ENCODE results near the gene PAAF1.
A peak's percentile ranks its signal among the peaks of the same experiment; 100 is the strongest.

PAAF1 gene, protein sequence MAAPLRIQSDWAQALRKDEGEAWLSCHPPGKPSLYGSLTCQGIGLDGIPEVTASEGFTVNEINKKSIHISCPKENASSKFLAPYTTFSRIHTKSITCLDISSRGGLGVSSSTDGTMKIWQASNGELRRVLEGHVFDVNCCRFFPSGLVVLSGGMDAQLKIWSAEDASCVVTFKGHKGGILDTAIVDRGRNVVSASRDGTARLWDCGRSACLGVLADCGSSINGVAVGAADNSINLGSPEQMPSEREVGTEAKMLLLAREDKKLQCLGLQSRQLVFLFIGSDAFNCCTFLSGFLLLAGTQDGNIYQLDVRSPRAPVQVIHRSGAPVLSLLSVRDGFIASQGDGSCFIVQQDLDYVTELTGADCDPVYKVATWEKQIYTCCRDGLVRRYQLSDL

DNA sequence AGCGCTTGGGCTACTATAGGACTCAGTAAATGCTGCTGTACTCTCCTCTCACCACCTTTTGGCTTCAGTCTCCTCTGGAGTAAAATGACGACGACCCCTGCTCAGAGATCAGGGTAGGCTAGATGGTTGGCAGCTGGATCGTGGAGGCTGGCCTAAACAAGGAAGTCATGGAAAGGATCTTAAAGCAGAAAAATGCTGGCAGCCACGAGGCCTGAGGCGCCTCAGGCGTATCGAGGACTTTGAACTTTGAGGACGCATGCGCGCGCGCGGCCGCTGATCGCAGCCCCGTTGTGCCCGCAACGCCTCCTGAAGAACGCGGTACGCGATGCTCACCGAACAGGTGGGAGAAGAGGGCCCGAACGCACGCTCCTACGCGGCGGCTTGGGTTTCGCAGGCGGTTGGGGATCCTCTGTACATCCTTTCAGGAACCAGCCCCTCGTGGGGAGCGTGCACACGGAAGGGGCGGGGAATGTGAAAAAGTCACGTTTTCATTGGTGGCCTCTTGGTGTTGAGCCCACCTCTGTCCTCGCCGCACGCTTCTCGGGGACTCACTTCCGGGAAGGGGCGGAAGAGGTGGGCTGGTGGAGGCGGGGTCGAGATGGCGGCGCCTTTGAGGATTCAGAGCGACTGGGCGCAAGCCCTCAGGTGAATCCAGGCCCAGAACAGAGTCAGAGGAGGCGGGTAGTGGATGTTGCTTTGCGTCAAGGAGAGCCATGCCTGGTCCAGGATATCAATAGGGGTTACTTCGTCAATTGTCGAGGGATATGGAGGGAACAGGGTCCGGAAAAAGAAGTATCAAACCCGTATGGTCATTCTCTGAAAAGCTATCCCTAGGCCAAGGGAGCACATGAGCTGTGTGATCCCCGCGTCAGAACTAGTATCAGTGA, at the start of gene PAAF1, which contains the start of gene COA4:
Gene PAAF1, plus strand, starts transcription at position 576 of the 887 bp plus-strand sequence. Its CDS starts 23 bp downstream, at position 599.
Gene COA4, minus strand, starts transcription at position 423 of the 887 bp plus-strand sequence. CDS start 3,468 bp downstream, outside the sequence.
- Histone ChIP-seq H3K9me3 (ENCODE audit: insufficient read depth, low read length) (peaks cover 5% of the 10 kb centered on the region; the same call in 1 of the 2 replicates), H3K27me3 (ENCODE audit: insufficient read depth, insufficient read length) (no peaks in the 10 kb centered on the region), H3K4me1 (ENCODE audit: insufficient read depth, insufficient read length) (no peaks in the 10 kb centered on the region), H3K9ac (ENCODE audit: insufficient read length, low read depth) (peak within 1 kb of the TSS; percentile 97), H3K4me3 (ENCODE audit: insufficient read length, low read depth) (peak within 1 kb of the TSS; percentile 71), H3K36me3 (ENCODE audit: insufficient read depth, insufficient read length, low read length) (peaks cover 46% of the 10 kb centered on the region)
- TF ChIP-seq YY1 (IDR thresholded peaks at IDR 0.05; ENCODE audit: insufficient read depth, insufficient read length) (peak; percentile 14), SUZ12 (IDR thresholded peaks at IDR 0.05; ENCODE audit: extremely low read depth, insufficient read depth, insufficient read length) (no peak), ZNF274 (IDR thresholded peaks at IDR 0.05; ENCODE audit: low read depth, low read length) (no peak)
- peak; percentile 94 for DNase-seq (ENCODE audit: low read depth, low spot score)

DNA sequence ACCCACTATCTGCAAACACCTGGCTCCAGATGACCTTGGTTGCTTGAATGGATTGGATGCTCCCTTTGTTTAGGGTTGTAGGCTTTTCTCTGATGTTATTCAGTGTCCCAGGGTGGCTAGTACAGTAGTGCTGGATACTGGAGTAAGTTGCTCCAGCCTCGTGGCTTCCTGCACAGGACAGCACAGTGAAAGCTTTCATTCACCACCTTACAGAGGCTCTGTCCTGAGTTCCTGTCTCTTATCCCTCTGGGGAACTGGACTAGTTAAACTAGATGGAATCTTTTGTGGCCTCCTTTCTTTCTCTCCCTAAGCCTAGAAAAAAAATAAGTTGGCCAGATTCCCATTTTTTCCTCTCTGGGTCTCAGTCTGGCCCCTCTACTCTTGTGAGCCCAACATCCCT, 46.5 kb upstream of the PAAF1 start:
- Histone ChIP-seq H3K9me3 (ENCODE audit: insufficient read depth, low read length) (no peaks in the 10 kb centered on the region), H3K36me3 (ENCODE audit: insufficient read depth, insufficient read length, low read length) (peaks cover 13% of the 10 kb centered on the region), H3K4me1 (ENCODE audit: insufficient read depth, insufficient read length) (no peaks in the 10 kb centered on the region), H3K9ac (ENCODE audit: insufficient read length, low read depth) (no peak overlapping the region), H3K27me3 (ENCODE audit: insufficient read depth, insufficient read length) (no peaks in the 10 kb centered on the region), H3K4me3 (ENCODE audit: insufficient read length, low read depth) (no peak overlapping the region)
- TF ChIP-seq YY1 (IDR thresholded peaks at IDR 0.05; ENCODE audit: insufficient read depth, insufficient read length) (no peak), SUZ12 (IDR thresholded peaks at IDR 0.05; ENCODE audit: extremely low read depth, insufficient read depth, insufficient read length) (no peak), ZNF274 (IDR thresholded peaks at IDR 0.05; ENCODE audit: low read depth, low read length) (no peak)
- no peak for DNase-seq (ENCODE audit: low read depth, low spot score)

DNA sequence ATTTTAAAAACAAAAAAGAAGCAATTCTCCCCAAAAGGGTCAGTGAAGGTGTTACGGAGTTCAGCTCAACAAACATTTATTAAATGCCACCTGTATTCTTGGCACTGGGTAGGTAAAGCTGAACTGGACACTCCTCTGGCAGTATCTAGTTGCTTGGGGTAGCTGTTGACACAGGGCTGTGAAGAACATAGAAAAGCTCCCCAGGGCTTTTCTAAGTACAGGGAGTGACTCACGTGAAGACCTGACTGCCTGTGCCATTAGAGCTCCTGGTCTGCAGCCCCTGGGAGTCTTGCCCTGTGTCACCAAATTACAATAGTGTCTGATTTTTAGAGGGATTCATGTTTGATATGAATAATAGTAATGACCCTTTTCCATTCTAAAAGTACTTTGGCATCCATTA, 43.7 kb upstream of the PAAF1 start:
- no peak overlapping the region for H3K9ac ChIP-seq (ENCODE audit: insufficient read length, low read depth)
- no peak overlapping the region for H3K4me3 ChIP-seq (ENCODE audit: insufficient read length, low read depth)
- DNase-seq (ENCODE audit: low read depth, low spot score), result no peak
- H3K36me3 ChIP-seq (ENCODE audit: insufficient read depth, insufficient read length, low read length), result peaks cover 9% of the 10 kb centered on the region
- no peaks in the 10 kb centered on the region for H3K4me1 ChIP-seq (ENCODE audit: insufficient read depth, insufficient read length)
- TF ChIP-seq YY1 (IDR thresholded peaks at IDR 0.05; ENCODE audit: insufficient read depth, insufficient read length), result no peak
- no peak for TF ChIP-seq SUZ12 (IDR thresholded peaks at IDR 0.05; ENCODE audit: extremely low read depth, insufficient read depth, insufficient read length)
- no peak for TF ChIP-seq ZNF274 (IDR thresholded peaks at IDR 0.05; ENCODE audit: low read depth, low read length)
- no peaks in the 10 kb centered on the region for H3K27me3 ChIP-seq (ENCODE audit: insufficient read depth, insufficient read length)
- no peaks in the 10 kb centered on the region for H3K9me3 ChIP-seq (ENCODE audit: insufficient read depth, low read length)

DNA sequence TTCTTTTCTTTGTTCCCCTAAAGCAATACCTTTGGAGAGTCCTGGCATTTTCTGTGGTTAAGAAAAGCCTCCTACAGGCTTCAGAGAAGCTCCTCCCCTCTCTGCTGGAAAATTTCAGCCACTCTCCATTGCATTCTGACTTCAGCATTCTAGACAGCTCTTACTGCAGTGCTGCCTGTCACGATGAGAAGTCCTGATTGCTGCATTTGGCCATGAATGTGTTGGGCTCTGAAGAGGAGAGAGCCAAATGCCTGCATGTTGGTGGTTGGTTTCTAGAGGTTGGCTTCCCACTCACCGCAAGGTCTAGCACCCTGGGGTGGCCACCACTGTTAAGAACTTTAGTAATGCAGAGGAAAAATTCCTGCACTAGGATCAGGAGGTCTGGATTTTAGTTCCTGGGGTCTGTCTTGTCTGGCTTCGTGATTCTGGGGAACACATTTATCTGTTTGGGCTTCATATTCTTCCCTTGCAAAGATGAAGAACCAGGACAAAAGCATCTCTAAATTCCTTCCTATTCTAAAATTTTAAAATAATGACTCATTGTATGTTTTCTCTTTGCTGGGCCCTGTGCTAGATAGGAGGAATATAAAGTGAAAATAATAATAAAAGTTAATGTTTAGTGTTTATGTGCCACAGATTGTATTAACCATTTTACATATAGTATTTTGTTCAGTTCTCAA, 38.2 kb upstream of the PAAF1 start:
- Histone ChIP-seq H3K9ac (ENCODE audit: insufficient read length, low read depth) (no peak overlapping the region), H3K36me3 (ENCODE audit: insufficient read depth, insufficient read length, low read length) (no peaks in the 10 kb centered on the region), H3K4me1 (ENCODE audit: insufficient read depth, insufficient read length) (no peaks in the 10 kb centered on the region), H3K27me3 (ENCODE audit: insufficient read depth, insufficient read length) (no peaks in the 10 kb centered on the region), H3K9me3 (ENCODE audit: insufficient read depth, low read length) (no peaks in the 10 kb centered on the region), H3K4me3 (ENCODE audit: insufficient read length, low read depth) (no peak overlapping the region)
- no peak for TF ChIP-seq ZNF274 (IDR thresholded peaks at IDR 0.05; ENCODE audit: low read depth, low read length)
- TF ChIP-seq YY1 (IDR thresholded peaks at IDR 0.05; ENCODE audit: insufficient read depth, insufficient read length), result no peak
- TF ChIP-seq SUZ12 (IDR thresholded peaks at IDR 0.05; ENCODE audit: extremely low read depth, insufficient read depth, insufficient read length), result no peak
- DNase-seq (ENCODE audit: low read depth, low spot score), result peak; percentile 33

DNA sequence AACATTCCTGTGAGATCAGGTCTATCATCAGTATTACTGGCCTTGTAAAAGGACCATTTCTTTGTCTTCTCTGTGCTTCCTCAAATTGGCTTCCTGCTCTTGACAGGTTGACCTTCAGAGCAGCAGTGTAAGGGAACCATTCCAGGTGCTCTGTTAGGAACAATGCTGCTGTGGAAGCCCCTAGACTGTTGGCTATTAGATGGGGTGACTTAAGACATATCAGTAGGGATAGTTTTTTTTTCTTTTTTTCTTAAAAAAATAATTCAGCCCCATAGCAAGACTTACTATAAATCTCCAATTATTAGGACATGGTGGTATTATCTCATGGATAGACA, 37.7 kb upstream of the PAAF1 start:
- Histone ChIP-seq H3K9me3 (ENCODE audit: insufficient read depth, low read length) (no peaks in the 10 kb centered on the region), H3K4me3 (ENCODE audit: insufficient read length, low read depth) (no peak overlapping the region), H3K9ac (ENCODE audit: insufficient read length, low read depth) (no peak overlapping the region), H3K4me1 (ENCODE audit: insufficient read depth, insufficient read length) (no peaks in the 10 kb centered on the region), H3K36me3 (ENCODE audit: insufficient read depth, insufficient read length, low read length) (peaks cover under 1% of the 10 kb centered on the region), H3K27me3 (ENCODE audit: insufficient read depth, insufficient read length) (no peaks in the 10 kb centered on the region)
- no peak for DNase-seq (ENCODE audit: low read depth, low spot score)
- no peak for TF ChIP-seq SUZ12 (IDR thresholded peaks at IDR 0.05; ENCODE audit: extremely low read depth, insufficient read depth, insufficient read length)
- TF ChIP-seq ZNF274 (IDR thresholded peaks at IDR 0.05; ENCODE audit: low read depth, low read length), result no peak
- TF ChIP-seq YY1 (IDR thresholded peaks at IDR 0.05; ENCODE audit: insufficient read depth, insufficient read length), result no peak

DNA sequence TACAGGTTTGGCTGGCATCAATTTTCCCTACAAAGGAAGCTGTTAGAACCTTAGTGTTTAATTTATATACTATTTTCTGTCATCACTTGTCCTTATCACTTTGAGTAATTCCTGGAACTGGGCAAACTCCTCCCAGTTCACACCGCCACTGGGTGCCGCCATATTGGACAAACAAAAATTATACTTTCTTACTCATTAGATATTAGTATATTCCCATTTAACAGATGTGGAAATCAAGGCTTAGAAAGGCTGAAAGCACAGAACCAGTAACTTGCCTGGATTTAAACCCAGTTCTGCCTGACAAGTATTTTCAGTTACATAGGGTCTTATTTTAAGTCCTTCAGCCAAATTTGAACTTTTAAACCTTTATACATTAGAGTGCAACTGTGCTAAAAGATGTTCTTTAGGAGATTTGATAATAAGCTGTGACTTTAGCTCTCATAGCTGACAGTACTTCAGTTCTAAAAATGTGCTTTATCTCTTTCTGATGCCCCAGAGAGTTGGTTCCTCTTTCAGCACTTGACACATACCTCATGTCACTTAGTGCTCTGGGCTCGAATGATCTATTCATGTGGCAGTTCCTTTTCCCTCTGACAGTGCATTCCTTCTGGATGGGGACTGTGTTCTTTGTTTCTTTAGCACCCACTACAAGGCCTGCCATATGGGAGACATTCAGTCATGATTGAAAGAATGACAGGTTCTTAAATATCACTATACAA, 25.6 kb upstream of the PAAF1 start:
- Histone ChIP-seq H3K27me3 (ENCODE audit: insufficient read depth, insufficient read length) (no peaks in the 10 kb centered on the region), H3K4me1 (ENCODE audit: insufficient read depth, insufficient read length) (no peaks in the 10 kb centered on the region), H3K9ac (ENCODE audit: insufficient read length, low read depth) (no peak overlapping the region), H3K9me3 (ENCODE audit: insufficient read depth, low read length) (no peaks in the 10 kb centered on the region), H3K4me3 (ENCODE audit: insufficient read length, low read depth) (no peak overlapping the region), H3K36me3 (ENCODE audit: insufficient read depth, insufficient read length, low read length) (peaks cover 4% of the 10 kb centered on the region)
- no peak for DNase-seq (ENCODE audit: low read depth, low spot score)
- TF ChIP-seq SUZ12 (IDR thresholded peaks at IDR 0.05; ENCODE audit: extremely low read depth, insufficient read depth, insufficient read length), result no peak
- TF ChIP-seq ZNF274 (IDR thresholded peaks at IDR 0.05; ENCODE audit: low read depth, low read length), result no peak
- no peak for TF ChIP-seq YY1 (IDR thresholded peaks at IDR 0.05; ENCODE audit: insufficient read depth, insufficient read length)
